Mesenchymal stem cell (in vitro differentiated cells and primary cell): ENCODE measurements around the gene RIC8A. TPM values are rescaled to one million over a fixed set of nuclear protein-coding genes. Genes with fewer than 3 reads are reported as not detected.
"Not testable (repeated sequence)": the region's sequence is repeated elsewhere in the genome, so short reads cannot be mapped to it uniquely, and the experiment has no call there.

Experiments
- DNase-seq: peaks from one replicate; pipeline ENCODE4 v3.0.0-alpha.2; 2013
- H2AFZ ChIP-seq: one replicate; pipeline ENCODE4 v1.6.1; 2013; ENCODE audit warnings: low read depth, mild to moderate bottlenecking, control low read depth, inconsistent platforms, low read length, moderate library complexity
- H2AK5ac ChIP-seq: 2 replicates; pipeline ENCODE4 v1.6.1; 2013; ENCODE audit warnings: low read length, moderate library complexity, mild to moderate bottlenecking, inconsistent platforms; ENCODE audit not compliant: severe bottlenecking
- H2BK120ac ChIP-seq: one replicate; pipeline ENCODE4 v1.6.1; 2013; ENCODE audit warnings: low read depth, mild to moderate bottlenecking, inconsistent platforms, low read length, moderate library complexity
- H2BK12ac ChIP-seq, 2 experiments: one replicate each; pipeline ENCODE4 v1.6.1; 2013; ENCODE audit warnings: inconsistent platforms in 2 of 2, low read length in 2 of 2, mild to moderate bottlenecking in 2 of 2, moderate library complexity in 2 of 2, control low read depth in 1 of 2
- H2BK15ac ChIP-seq: one replicate; pipeline ENCODE4 v1.6.1; 2013; ENCODE audit warnings: mild to moderate bottlenecking, low read depth, inconsistent platforms; ENCODE audit not compliant: poor library complexity, severe bottlenecking
- H2BK5ac ChIP-seq: 2 replicates; pipeline ENCODE4 v1.6.1; 2013; ENCODE audit warnings: low read depth, mild to moderate bottlenecking, low read length, control low read depth, inconsistent platforms; ENCODE audit not compliant: poor library complexity, severe bottlenecking
- H3K14ac ChIP-seq, 2 experiments: one replicate each; pipeline ENCODE4 v1.6.1; 2013; ENCODE audit warnings: inconsistent platforms in 2 of 2, low read length in 2 of 2, control low read depth in 1 of 2, mild to moderate bottlenecking in 1 of 2, moderate library complexity in 1 of 2
- H3K18ac ChIP-seq, 2 experiments: one replicate each; pipeline ENCODE4 v1.6.1; 2013; ENCODE audit warnings: inconsistent platforms in 2 of 2, low read length in 2 of 2, control low read depth in 1 of 2, low read depth in 1 of 2, mild to moderate bottlenecking in 1 of 2
- H3K23ac ChIP-seq, 2 experiments: one replicate each; pipeline ENCODE4 v1.6.1; 2013; ENCODE audit warnings: inconsistent platforms in 2 of 2, low read length in 2 of 2, mild to moderate bottlenecking in 2 of 2, moderate library complexity in 2 of 2, control low read depth in 1 of 2
- H3K27ac ChIP-seq: 2 replicates; pipeline ENCODE4 v1.5.1; 2013; ENCODE audit warnings: mild to moderate bottlenecking, moderate library complexity, low read length, control low read depth, inconsistent platforms; ENCODE audit not compliant: poor library complexity, severe bottlenecking
- H3K27me3 ChIP-seq, 2 experiments: 2 replicates each; pipeline versions ENCODE4 v1.6.1 to v1.7.0; 2013; ENCODE audit warnings: low read length in 2 of 2, mild to moderate bottlenecking in 2 of 2, moderate library complexity in 2 of 2, control low read depth in 1 of 2, inconsistent platforms in 1 of 2; ENCODE audit not compliant: control insufficient read depth in 1 of 2, insufficient read depth in 1 of 2
- H3K36me3 ChIP-seq, 2 experiments: 2 replicates each; pipeline versions ENCODE4 v1.6.1 to v1.7.0; 2013; ENCODE audit warnings: low read length in 2 of 2, control low read depth in 1 of 2, inconsistent platforms in 1 of 2, low read depth in 1 of 2, mild to moderate bottlenecking in 1 of 2; ENCODE audit not compliant: insufficient read depth in 2 of 2, control insufficient read depth in 1 of 2
- H3K4ac ChIP-seq, 2 experiments: one replicate each; pipeline ENCODE4 v1.6.1; 2013; ENCODE audit warnings: inconsistent platforms in 2 of 2, low read length in 2 of 2, mild to moderate bottlenecking in 2 of 2, moderate library complexity in 2 of 2, control low read depth in 1 of 2, low read depth in 1 of 2
- H3K4me1 ChIP-seq: 2 replicates; pipeline ENCODE4 v1.6.1; 2013; ENCODE audit warnings: low read depth, low read length, control low read depth; ENCODE audit not compliant: control insufficient read depth, insufficient read depth
- H3K4me2 ChIP-seq: 2 replicates; pipeline ENCODE4 v1.6.1; 2013; ENCODE audit warnings: low read length, mild to moderate bottlenecking, inconsistent platforms; ENCODE audit not compliant: poor library complexity, severe bottlenecking
- H3K4me3 ChIP-seq, 2 experiments: 2 replicates each; pipeline versions ENCODE4 v1.5.1 to v1.7.0; 2013; ENCODE audit warnings: low read length in 2 of 2, mild to moderate bottlenecking in 2 of 2, control low read depth in 1 of 2, low read depth in 1 of 2; ENCODE audit not compliant: insufficient read depth in 1 of 2
- H3K79me1 ChIP-seq: replicated peaks from 2 replicates; pipeline ENCODE4 v1.6.1; 2013; ENCODE audit warnings: mild to moderate bottlenecking, control low read depth, low read length, inconsistent platforms; ENCODE audit not compliant: poor library complexity, severe bottlenecking
- H3K9ac ChIP-seq: 2 replicates; pipeline ENCODE4 v1.7.0; 2013; ENCODE audit warnings: mild to moderate bottlenecking, low read length, moderate library complexity
- H3K9me3 ChIP-seq: 2 replicates; pipeline ENCODE4 v1.7.0; 2013; ENCODE audit warnings: mild to moderate bottlenecking, low read length; ENCODE audit not compliant: control insufficient read depth
- H4K8ac ChIP-seq: one replicate; pipeline ENCODE4 v1.6.1; 2013; ENCODE audit warnings: inconsistent platforms, mild to moderate bottlenecking, low read length, moderate library complexity
- H4K91ac ChIP-seq: one replicate; pipeline ENCODE4 v1.6.1; 2013; ENCODE audit warnings: mild to moderate bottlenecking, low read length, inconsistent platforms
- WGBS: methylation state at CpG from one replicate; pipeline ENCODE4 v1.1.7; 2013; ENCODE audit warnings: mixed read lengths; 5-methylcytosine and 5-hydroxymethylcytosine counted together
- polyA plus RNA-seq, 2 experiments: library from polyadenylated mRNA; stranded (reverse); fragments of 200-250 nt; gene quantifications; one replicate each; pipeline ENCODE4 v1.2.3, GENCODE V29; 2013

The RIC8A gene
- 77.3 TPM for polyA plus RNA-seq (2013, experiment 1 of 2)
- polyA plus RNA-seq (2013, experiment 2 of 2): 76.9 TPM

- peak within 1 kb of the TSS; percentile 95 to 98 for H3K4ac ChIP-seq
- H2AFZ ChIP-seq: peak within 1 kb of the TSS; percentile 48
- peak within 1 kb of the TSS; percentile 87 for H2BK15ac ChIP-seq
- peak within 1 kb of the TSS; percentile 98 for H3K9ac ChIP-seq
- H2AK5ac ChIP-seq: peak within 1 kb of the TSS; percentile 86
- peak within 1 kb of the TSS; percentile 93 to 97 for H3K4me3 ChIP-seq
- H4K91ac ChIP-seq: peak within 1 kb of the TSS; percentile 98
- H2BK120ac ChIP-seq: peak within 1 kb of the TSS; percentile 98
- H3K4me2 ChIP-seq: peak within 1 kb of the TSS; percentile 96
- H3K79me1 ChIP-seq: peaks cover 22% of the 10 kb centered on the region
- under 1% methylated on average over 63 of the region's 63 CpGs for WGBS
- H2BK12ac ChIP-seq: peak within 1 kb of the TSS; percentile 15 to 55
- H3K27ac ChIP-seq: peak within 1 kb of the TSS; percentile 98
- H3K14ac ChIP-seq: peak within 1 kb of the TSS; percentile 94 to 98
- H3K36me3 ChIP-seq: peaks cover 64 to 66% of the 10 kb centered on the region in 2 experiments
- peak within 1 kb of the TSS; percentile 98 for H4K8ac ChIP-seq
- peak; percentile 99 for DNase-seq
- H3K4me1 ChIP-seq: peaks cover 60% of the 10 kb centered on the region
- no peaks in the 10 kb centered on the region for H3K9me3 ChIP-seq
- H3K18ac ChIP-seq: peak within 1 kb of the TSS; percentile 98 to 99
- H3K23ac ChIP-seq: peak within 1 kb of the TSS; percentile 70 to 92
- H3K27me3 ChIP-seq: no peaks in the 10 kb centered on the region
- H2BK5ac ChIP-seq: peak within 1 kb of the TSS; percentile 93
Measured at GRCh38 chr11:207208-207862, at the start of gene RIC8A, which contains the start of gene BET1L. Gene RIC8A (plus strand): TSS chr11:207708. CDS start chr11:208855, 1,147 bp downstream. Gene BET1L (minus strand): TSS chr11:207399. CDS start chr11:207321, 78 bp downstream.

- not testable (repeated sequence) for H3K4me1 ChIP-seq, H3K27ac ChIP-seq, H3K18ac ChIP-seq, H3K4ac ChIP-seq, H3K27me3 ChIP-seq, H4K91ac ChIP-seq, H2BK5ac ChIP-seq, H3K79me1 ChIP-seq, H3K9ac ChIP-seq, H2BK120ac ChIP-seq, H3K9me3 ChIP-seq, H2BK12ac ChIP-seq, H2BK15ac ChIP-seq, DNase-seq, H3K14ac ChIP-seq, H3K4me3 ChIP-seq, H2AK5ac ChIP-seq, H3K36me3 ChIP-seq, H3K23ac ChIP-seq, H2AFZ ChIP-seq, H3K4me2 ChIP-seq, H4K8ac ChIP-seq
- no CpG with 5 or more reads among the region's 13 CpGs for WGBS
Measured at GRCh38 chr11:180242-180641, 27.3 kb upstream of the RIC8A start.

- H4K91ac ChIP-seq, H3K4me2 ChIP-seq, H2AK5ac ChIP-seq, H3K36me3 ChIP-seq, H2BK120ac ChIP-seq, H2AFZ ChIP-seq, H3K14ac ChIP-seq, H3K4me1 ChIP-seq, H3K18ac ChIP-seq, H3K4ac ChIP-seq, H3K9ac ChIP-seq, H3K79me1 ChIP-seq, H2BK12ac ChIP-seq, H3K27me3 ChIP-seq, H3K27ac ChIP-seq, H2BK5ac ChIP-seq, H3K9me3 ChIP-seq, H2BK15ac ChIP-seq, H3K23ac ChIP-seq, H4K8ac ChIP-seq, H3K4me3 ChIP-seq, DNase-seq: not testable (repeated sequence)
- WGBS: 89% methylated on average over 24 of the region's 55 CpGs
Measured at GRCh38 chr11:189200-189783, 18.2 kb upstream of the RIC8A start.

GRCh38 chr11:189843-190311 lies 17.6 kb upstream of the RIC8A start:
- H2AK5ac ChIP-seq: not testable (repeated sequence)

More at GRCh38 chr11:189843-190311, 17.6 kb upstream of the RIC8A start:
- H3K27me3 ChIP-seq, H3K23ac ChIP-seq, H4K8ac ChIP-seq, H3K4me3 ChIP-seq, H3K79me1 ChIP-seq, H2BK12ac ChIP-seq, H3K18ac ChIP-seq, H3K36me3 ChIP-seq, DNase-seq, H2BK5ac ChIP-seq, H3K4me1 ChIP-seq, H3K14ac ChIP-seq, H3K27ac ChIP-seq, H2AFZ ChIP-seq, H3K4me2 ChIP-seq, H2BK15ac ChIP-seq, H4K91ac ChIP-seq, H2BK120ac ChIP-seq, H3K4ac ChIP-seq, H3K9ac ChIP-seq, H3K9me3 ChIP-seq: not testable (repeated sequence)
- WGBS: 92% methylated on average over 4 of the region's 25 CpGs
